Sigmoid colon (tissue), 3 donors: ENCODE data around the gene RPL37A.

Source experiments
- CTCF ChIP-seq, 4 experiments: fragments of 450-650 bp in 3 of 4; fragments of 200-600 bp in 1 of 4; IDR thresholded peaks; one replicate each; pipeline ENCODE4 v1.5.1; 2016 to 2019; ENCODE audit warnings: antibody characterized with exemption in 4 of 4, mild to moderate bottlenecking in 3 of 4, moderate library complexity in 2 of 4
- POLR2A ChIP-seq, 2 donors: fragments of 450-650 bp; IDR thresholded peaks; one replicate each; pipeline ENCODE4 v1.6.1; 2016; ENCODE audit warnings: antibody characterized with exemption in 2 of 2, mild to moderate bottlenecking in 2 of 2, moderate library complexity in 2 of 2

- no peak for TF ChIP-seq CTCF (IDR thresholded peaks at IDR 0.05)
- TF ChIP-seq POLR2A (IDR thresholded peaks at IDR 0.05): no peak
These were observed 34.4 kb upstream of the RPL37A start for GRCh38 chr2:216464104-216464720.
